Activated CD4-positive, alpha-beta T cell treated with anti-CD3 and anti-CD28 coated beads for 24 hours (primary cell): ENCODE measurements around the gene SORT1.

ENCODE experiments used
- DNase-seq, 2 donors: peaks; one replicate each; pipeline ENCODE4 v3.0.0-alpha.2; 2020; ENCODE audit warnings: low read depth in 2 of 2

Gene SORT1

GRCh38 chr1:109274533-109275476 is 122.9 kb downstream of the SORT1 start:
- no peak for DNase-seq

GRCh38 chr1:109273570-109274288 is 124.0 kb downstream of the SORT1 start:
- no peak for DNase-seq

- DNase-seq: no peak
Observed at GRCh38 chr1:109272831-109273547, 124.7 kb downstream of the SORT1 start.

- no peak for DNase-seq
Observed at GRCh38 chr1:109272021-109272799, 125.5 kb downstream of the SORT1 start.

GRCh38 chr1:109271458-109271857 is 126.3 kb downstream of the SORT1 start:
- DNase-seq: no peak

GRCh38 chr1:109270623-109271317 is 126.9 kb downstream of the SORT1 start:
- no peak for DNase-seq

- no peak for DNase-seq
Observed at GRCh38 chr1:109269981-109270622, 127.6 kb downstream of the SORT1 start.

- no peak for DNase-seq
Observed at GRCh38 chr1:109269212-109269980, 128.3 kb downstream of the SORT1 start.

- no peak for DNase-seq
Observed at GRCh38 chr1:109268431-109269211, 129.1 kb downstream of the SORT1 start.

GRCh38 chr1:109267743-109268300 is 129.9 kb downstream of the SORT1 start:
- no peak for DNase-seq

- no peak for DNase-seq
Observed at GRCh38 chr1:109266965-109267364, 130.8 kb downstream of the SORT1 start.

GRCh38 chr1:109265741-109266330 is 131.9 kb downstream of the SORT1 start:
- no peak for DNase-seq

GRCh38 chr1:109265016-109265415 is 132.7 kb downstream of the SORT1 start:
- no peak for DNase-seq

- DNase-seq: no peak
Observed at GRCh38 chr1:109264379-109264755, 133.4 kb downstream of the SORT1 start.

GRCh38 chr1:109263597-109264378 is 133.9 kb downstream of the SORT1 start:
- peak; percentile 73 to 85 for DNase-seq

- DNase-seq: no peak
Observed at GRCh38 chr1:109263234-109263596, 134.5 kb downstream of the SORT1 start.
